Middle frontal gyrus (tissue), 1 donor: ENCODE measurements around the gene FOSL2.

Experiments used
- DNase-seq: peaks from one replicate; pipeline ENCODE4 v3.0.0-alpha.2; 2015; ENCODE audit warnings: low spot score; ENCODE audit errors: extremely low spot score

The FOSL2 gene

GRCh38 chr2:28411956-28412609, 19.4 kb downstream of the FOSL2 start:
- DNase-seq, result no peak

GRCh38 chr2:28412625-28413151, 20.0 kb downstream of the FOSL2 start:
- no peak for DNase-seq

- no peak for DNase-seq
Measured at GRCh38 chr2:28413152-28413898, 20.7 kb downstream of the FOSL2 start.

- DNase-seq, result no peak
Measured at GRCh38 chr2:28413899-28414295, 21.2 kb downstream of the FOSL2 start.

- DNase-seq, result no peak
Measured at GRCh38 chr2:28414583-28414982, 21.9 kb downstream of the FOSL2 start.

GRCh38 chr2:28415010-28415409, 22.4 kb downstream of the FOSL2 start:
- DNase-seq, result no peak

GRCh38 chr2:28415715-28416114, 23.1 kb downstream of the FOSL2 start:
- no peak for DNase-seq

GRCh38 chr2:28419003-28419402, 26.3 kb downstream of the FOSL2 start:
- DNase-seq, result no peak

GRCh38 chr2:28419443-28420270, 27.0 kb downstream of the FOSL2 start:
- DNase-seq, result no peak

GRCh38 chr2:28420722-28421121, 28.1 kb downstream of the FOSL2 start:
- DNase-seq, result no peak

- no peak for DNase-seq
Measured at GRCh38 chr2:28422908-28423741, 30.5 kb downstream of the FOSL2 start.

GRCh38 chr2:28423856-28424605, 31.4 kb downstream of the FOSL2 start:
- DNase-seq, result no peak

- no peak for DNase-seq
Measured at GRCh38 chr2:28424799-28425463, 32.3 kb downstream of the FOSL2 start.

GRCh38 chr2:28425464-28425835, 32.8 kb downstream of the FOSL2 start:
- DNase-seq, result no peak

- DNase-seq, result no peak
Measured at GRCh38 chr2:28427741-28428415, 35.2 kb downstream of the FOSL2 start.

GRCh38 chr2:28428486-28428885, 35.8 kb downstream of the FOSL2 start:
- DNase-seq, result no peak

GRCh38 chr2:28429636-28430376, 37.1 kb downstream of the FOSL2 start:
- DNase-seq, result no peak

- no peak for DNase-seq
Measured at GRCh38 chr2:28430377-28430765, 37.7 kb downstream of the FOSL2 start.
